H1 (cell line): ENCODE data around the gene BTNL3. TPM values are rescaled to one million over a fixed set of nuclear protein-coding genes. Genes with fewer than 3 reads are reported as not detected.

ENCODE experiments used
- CTCF ChIA-PET: fragments of 300-600 bp; sonication (Branson Sonifier 250); formaldehyde crosslinking; loops from one replicate; lab custom pipeline; 2021; ENCODE audit not compliant: partially characterized antibody; lab: Charles Lee
- POLR2A ChIA-PET: fragments of 300-600 bp; sonication (Branson Sonifier 250); formaldehyde crosslinking; loops from one replicate; lab custom pipeline; 2021; ENCODE audit warnings: inconsistent platforms; ENCODE audit not compliant: partially characterized antibody; lab: Charles Lee
- DNase-seq, 2 experiments: peaks; one replicate each; pipeline versions ENCODE4 v3.0.0 to v3.0.0-alpha.2; 2010 to 2022; ENCODE audit warnings: low spot score in 2 of 2, low read depth in 1 of 2, mixed read lengths in 1 of 2
- FAIRE-seq: peaks from 2 replicates; lab custom pipeline; 2011; peaks lifted over from hg19 to GRCh38; lab: Jason Lieb, UNC
- H2AFZ ChIP-seq: 2 replicates; pipeline ENCODE4 v1.8.1; 2012; ENCODE audit warnings: low read length, inconsistent platforms
- H2AK5ac ChIP-seq: 2 replicates; pipeline ENCODE4 v1.6.1; 2013; ENCODE audit warnings: low read depth, low read length
- H2BK120ac ChIP-seq: replicated peaks from 2 replicates; pipeline ENCODE3; 2013; ENCODE audit warnings: low read depth, low read length, inconsistent platforms
- H2BK12ac ChIP-seq: 2 replicates; pipeline ENCODE4 v1.6.1; 2013; ENCODE audit warnings: low read depth, low read length
- H2BK15ac ChIP-seq: 2 replicates; pipeline ENCODE4 v1.6.1; 2013; ENCODE audit warnings: low read length
- H2BK20ac ChIP-seq: 2 replicates; pipeline ENCODE4 v1.6.1; 2013; ENCODE audit warnings: low read length
- H2BK5ac ChIP-seq: 2 replicates; pipeline ENCODE4 v1.6.1; 2013; ENCODE audit warnings: low read depth, low read length
- H3K14ac ChIP-seq: 2 replicates; pipeline ENCODE4 v1.6.1; 2013; ENCODE audit warnings: inconsistent platforms; ENCODE audit not compliant: insufficient read length
- H3K18ac ChIP-seq: 2 replicates; pipeline ENCODE4 v1.6.1; 2013; ENCODE audit warnings: low read length; ENCODE audit errors: extremely low read depth
- H3K23ac ChIP-seq: 2 replicates; pipeline ENCODE4 v1.6.1; 2013; ENCODE audit warnings: inconsistent platforms; ENCODE audit not compliant: insufficient read length
- H3K23me2 ChIP-seq: 2 replicates; pipeline ENCODE4 v1.6.1; 2013; ENCODE audit warnings: low read depth, low read length
- H3K27ac ChIP-seq: 2 replicates; pipeline ENCODE4 v1.6.1; 2011; ENCODE audit warnings: low read depth, low read length, inconsistent platforms
- H3K27me3 ChIP-seq, 4 experiments: replicated peaks in 1 of 4; 1 replicate in 1 of 4; 2 replicates in 3 of 4; pipeline versions ENCODE4 v1.6.1 to v1.8.1; 2011 to 2013; ENCODE audit warnings: low read length in 3 of 4, mild to moderate bottlenecking in 3 of 4, inconsistent platforms in 2 of 4, mixed read lengths in 2 of 4, moderate library complexity in 1 of 4; ENCODE audit not compliant: control insufficient read depth in 3 of 4, insufficient read depth in 3 of 4; ENCODE audit errors: extremely low read depth in 1 of 4
- H3K36me3 ChIP-seq, 4 experiments: 2 replicates each; pipeline versions ENCODE4 v1.6.1 to v1.8.1; 2011 to 2013; ENCODE audit warnings: mild to moderate bottlenecking in 4 of 4, low read length in 3 of 4, moderate library complexity in 2 of 4, control low read depth in 1 of 4, inconsistent platforms in 1 of 4; ENCODE audit not compliant: insufficient read depth in 4 of 4, control insufficient read depth in 2 of 4
- H3K4ac ChIP-seq: replicated peaks from 2 replicates; pipeline ENCODE3; 2013; ENCODE audit warnings: low read length, low read depth, mixed read lengths, inconsistent platforms; ENCODE audit not compliant: insufficient read length
- H3K4me1 ChIP-seq, 4 experiments: replicated peaks in 1 of 4; 1 replicate in 1 of 4; 2 replicates in 3 of 4; pipeline versions ENCODE4 v1.6.1 to v1.8.1; 2011 to 2013; ENCODE audit warnings: low read length in 3 of 4, inconsistent platforms in 2 of 4, mixed read lengths in 1 of 4; ENCODE audit not compliant: insufficient read depth in 4 of 4, control insufficient read depth in 3 of 4
- H3K4me2 ChIP-seq, 2 experiments: 2 replicates each; pipeline versions ENCODE4 v1.6.1 to v1.8.1; 2011 to 2013; ENCODE audit warnings: low read depth in 2 of 2, low read length in 2 of 2, control low read depth in 1 of 2, inconsistent platforms in 1 of 2, mild to moderate bottlenecking in 1 of 2; ENCODE audit not compliant: insufficient read depth in 1 of 2
- H3K4me3 ChIP-seq, 4 experiments: fragments of 200-600, 300-600 bp in 1 of 4; sonication (generic), shearing (Covaris generic), sonication (Bioruptor Twin) in 1 of 4; 2 replicates each; pipeline versions ENCODE4 v1.5.1 to v1.8.1; 2011 to 2016; ENCODE audit warnings: low read length in 4 of 4, low read depth in 3 of 4, control low read depth in 2 of 4, inconsistent platforms in 2 of 4, mild to moderate bottlenecking in 2 of 4, mixed read lengths in 1 of 4, moderate library complexity in 1 of 4; ENCODE audit not compliant: insufficient read depth in 2 of 4; ENCODE audit errors: extremely low read depth in 1 of 4
- H3K56ac ChIP-seq: replicated peaks from 2 replicates; pipeline ENCODE3; 2013; ENCODE audit warnings: low read depth, mild to moderate bottlenecking, mixed read lengths, low read length, inconsistent platforms; ENCODE audit not compliant: insufficient read length
- H3K79me1 ChIP-seq: 2 replicates; pipeline ENCODE4 v1.6.1; 2013; ENCODE audit warnings: low read depth, low read length, control low read depth
- H3K79me2 ChIP-seq, 2 experiments: 2 replicates each; pipeline versions ENCODE4 v1.6.1 to v1.8.1; 2012 to 2013; ENCODE audit warnings: low read length in 2 of 2, mild to moderate bottlenecking in 2 of 2, inconsistent platforms in 1 of 2; ENCODE audit not compliant: insufficient read depth in 2 of 2, control insufficient read depth in 1 of 2
- H3K9ac ChIP-seq, 4 experiments: replicated peaks in 1 of 4; 1 replicate in 1 of 4; 2 replicates in 3 of 4; pipeline versions ENCODE4 v1.6.1 to v1.8.1; 2011 to 2013; ENCODE audit warnings: low read depth in 3 of 4, low read length in 3 of 4, control low read depth in 2 of 4, mild to moderate bottlenecking in 2 of 4, moderate library complexity in 2 of 4, inconsistent platforms in 1 of 4; ENCODE audit errors: extremely low read depth in 1 of 4
- H3K9me3 ChIP-seq, 2 experiments: 2 replicates each; pipeline versions ENCODE4 v1.6.1 to v1.8.1; 2012 to 2013; ENCODE audit warnings: mild to moderate bottlenecking in 2 of 2, moderate library complexity in 2 of 2, control low read depth in 1 of 2, inconsistent platforms in 1 of 2, low read depth in 1 of 2, low read length in 1 of 2, mixed read lengths in 1 of 2; ENCODE audit not compliant: insufficient read depth in 2 of 2
- H4K20me1 ChIP-seq, 2 experiments: replicated peaks in 1 of 2; 2 replicates each; pipeline versions ENCODE3 to v1.8.1; 2011 to 2013; ENCODE audit warnings: inconsistent platforms in 2 of 2, low read length in 2 of 2, mild to moderate bottlenecking in 1 of 2; ENCODE audit not compliant: insufficient read depth in 2 of 2, control insufficient read depth in 1 of 2
- H4K5ac ChIP-seq: 2 replicates; pipeline ENCODE4 v1.6.1; 2013; ENCODE audit warnings: low read length, low read depth, mixed read lengths, inconsistent platforms; ENCODE audit not compliant: insufficient read length
- H4K8ac ChIP-seq: 2 replicates; pipeline ENCODE4 v1.8.0; 2013; ENCODE audit warnings: mild to moderate bottlenecking, moderate library complexity, low read length, inconsistent platforms; ENCODE audit not compliant: insufficient read depth; ENCODE audit errors: extremely low read depth
- H4K91ac ChIP-seq: replicated peaks from 2 replicates; pipeline ENCODE3; 2013; ENCODE audit warnings: low read length, mixed read lengths, inconsistent platforms; ENCODE audit not compliant: insufficient read length
- GABPA ChIP-seq: IDR thresholded peaks from 2 replicates; pipeline ENCODE4 v1.6.1; 2011; ENCODE audit warnings: mild to moderate bottlenecking, low read length, moderate library complexity, borderline replicate concordance; ENCODE audit not compliant: insufficient read depth
- KDM4A ChIP-seq: IDR thresholded peaks from one replicate; pipeline ENCODE4 v1.7.1; 2012; ENCODE audit warnings: low read depth, mild to moderate bottlenecking, moderate library complexity, low read length, inconsistent platforms; ENCODE audit not compliant: severe bottlenecking
- RXRA ChIP-seq: IDR thresholded peaks from 2 replicates; pipeline ENCODE4 v1.6.1; 2011; ENCODE audit warnings: low read depth, mild to moderate bottlenecking, low read length, moderate library complexity; ENCODE audit not compliant: insufficient read depth
- TCF12 ChIP-seq: IDR thresholded peaks from 2 replicates; pipeline ENCODE4 v1.6.1; 2011; ENCODE audit warnings: low read depth, mild to moderate bottlenecking, low read length
- WGBS, 2 experiments: shearing (Covaris generic) in 1 of 2; methylation state at CpG; one replicate each; pipeline versions ENCODE4 v1.1.6 to v1.1.7; 2013 to 2015; ENCODE audit warnings: low lambda C conversion rate in 2 of 2, mixed read lengths in 2 of 2, inconsistent platforms in 1 of 2, low coverage in 1 of 2, missing lambda C conversion rate in 1 of 2; ENCODE audit not compliant: insufficient replicate concordance in 2 of 2, insufficient coverage in 1 of 2, insufficient read length in 1 of 2; ENCODE audit errors: extremely low coverage in 1 of 2, missing lambda C conversion rate in 1 of 2; 5-methylcytosine and 5-hydroxymethylcytosine counted together
- polyA plus RNA-seq, 7 experiments: library from polyadenylated mRNA; depleted of rRNA in 3 of 7; stranded (reverse) in 5 of 7; unstranded in 2 of 7; fragments of >200 nt in 5 of 7; fragments of 200-250 nt in 2 of 7; gene quantifications; 1 replicate in 5 of 7; 2 replicates in 1 of 7; 4 replicates in 1 of 7; pipeline versions ENCODE4 v1.2.1 to v1.2.3, GENCODE V29; 2011 to 2013; ENCODE audit warnings: missing spikeins in 2 of 7, mixed read lengths in 2 of 7
- total RNA-seq: library from RNA; stranded (reverse); fragmentation: NEBNext Ultra II Directional; extraction: Animal tissue kit (Norgen Biotek cat#: 25700); gene quantifications from 2 replicates; pipeline ENCODE4 v1.2.1, GENCODE V29; 2021

BTNL3 gene
- total and polyA plus RNA-seq, 2 of the 8 experiments (the other 6 are each of a cell fraction or from before 2014, with no cell fraction given), result not detected

- Histone ChIP-seq H4K8ac (no peak overlapping the region), H2BK15ac (no peak overlapping the region), H3K79me2 (no peaks in the 10 kb centered on the region), H3K4me1 (no peaks in the 10 kb centered on the region), H2BK12ac (no peak overlapping the region), H3K9me3 (peaks cover 9 to 13% of the 10 kb centered on the region in 2 experiments; a peak in 3 of 4 replicates), H3K27me3 (no peaks in the 10 kb centered on the region), H2BK5ac (no peak overlapping the region), H2BK20ac (no peak overlapping the region), H4K91ac (no peak overlapping the region), H3K79me1 (no peaks in the 10 kb centered on the region), H3K23ac (no peak overlapping the region), H3K4me3 (no peak overlapping the region), H3K27ac (no peak overlapping the region), H3K4me2 (no peak overlapping the region), H3K23me2 (no peaks in the 10 kb centered on the region), H3K14ac (no peak overlapping the region), H3K18ac (no peak overlapping the region), H2BK120ac (no peak overlapping the region), H3K56ac (no peak overlapping the region), H3K36me3 (no peaks in the 10 kb centered on the region), H3K4ac (no peak overlapping the region), H2AFZ (no peak overlapping the region), H2AK5ac (no peak overlapping the region), H4K20me1 (no peaks in the 10 kb centered on the region), H4K5ac (no peak overlapping the region), H3K9ac (no peak overlapping the region)
- CTCF ChIA-PET, result interaction anchor here (1.0 kb wide), 1 partner anchor 21 kb away, joined by 3 read pairs; no protein-coding TSS in a partner anchor
- no peak for DNase-seq
- 61% methylated on average over 2 of the region's 2 CpGs; no CpG with 5 or more reads in 1 of the 2 experiments for WGBS, 2 experiments
- TF ChIP-seq GABPA, result no peak
- TF ChIP-seq RXRA, result no peak
- TF ChIP-seq TCF12, result no peak
- no peak for TF ChIP-seq KDM4A
- POLR2A ChIA-PET, result no interaction called here
- FAIRE-seq, result no peak
Measured at GRCh38 chr5:180975338-180975737, 13.3 kb upstream of the BTNL3 start.
